Measurements from ENCODE around the gene LDOC1.

DNA sequence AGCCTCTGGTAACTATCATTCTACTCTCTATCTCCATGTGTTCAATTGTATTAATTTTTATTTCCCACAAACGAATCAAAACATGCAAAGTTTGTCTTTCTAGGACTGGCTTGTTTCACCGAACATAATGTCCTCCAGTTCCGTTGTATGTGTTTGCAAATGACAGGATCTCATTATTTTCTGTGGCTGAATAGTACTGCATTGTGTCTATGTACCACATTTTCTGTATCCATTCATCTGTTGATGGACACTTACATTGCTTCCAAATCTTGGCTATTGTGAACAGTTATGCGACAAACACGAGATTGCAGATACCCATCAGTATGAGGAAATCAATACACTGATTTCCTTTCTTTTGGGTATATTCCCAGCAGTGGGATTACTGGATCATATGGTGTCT is 8.4 kb upstream of the LDOC1 start:
- TF ChIP-seq, protein P1, sequence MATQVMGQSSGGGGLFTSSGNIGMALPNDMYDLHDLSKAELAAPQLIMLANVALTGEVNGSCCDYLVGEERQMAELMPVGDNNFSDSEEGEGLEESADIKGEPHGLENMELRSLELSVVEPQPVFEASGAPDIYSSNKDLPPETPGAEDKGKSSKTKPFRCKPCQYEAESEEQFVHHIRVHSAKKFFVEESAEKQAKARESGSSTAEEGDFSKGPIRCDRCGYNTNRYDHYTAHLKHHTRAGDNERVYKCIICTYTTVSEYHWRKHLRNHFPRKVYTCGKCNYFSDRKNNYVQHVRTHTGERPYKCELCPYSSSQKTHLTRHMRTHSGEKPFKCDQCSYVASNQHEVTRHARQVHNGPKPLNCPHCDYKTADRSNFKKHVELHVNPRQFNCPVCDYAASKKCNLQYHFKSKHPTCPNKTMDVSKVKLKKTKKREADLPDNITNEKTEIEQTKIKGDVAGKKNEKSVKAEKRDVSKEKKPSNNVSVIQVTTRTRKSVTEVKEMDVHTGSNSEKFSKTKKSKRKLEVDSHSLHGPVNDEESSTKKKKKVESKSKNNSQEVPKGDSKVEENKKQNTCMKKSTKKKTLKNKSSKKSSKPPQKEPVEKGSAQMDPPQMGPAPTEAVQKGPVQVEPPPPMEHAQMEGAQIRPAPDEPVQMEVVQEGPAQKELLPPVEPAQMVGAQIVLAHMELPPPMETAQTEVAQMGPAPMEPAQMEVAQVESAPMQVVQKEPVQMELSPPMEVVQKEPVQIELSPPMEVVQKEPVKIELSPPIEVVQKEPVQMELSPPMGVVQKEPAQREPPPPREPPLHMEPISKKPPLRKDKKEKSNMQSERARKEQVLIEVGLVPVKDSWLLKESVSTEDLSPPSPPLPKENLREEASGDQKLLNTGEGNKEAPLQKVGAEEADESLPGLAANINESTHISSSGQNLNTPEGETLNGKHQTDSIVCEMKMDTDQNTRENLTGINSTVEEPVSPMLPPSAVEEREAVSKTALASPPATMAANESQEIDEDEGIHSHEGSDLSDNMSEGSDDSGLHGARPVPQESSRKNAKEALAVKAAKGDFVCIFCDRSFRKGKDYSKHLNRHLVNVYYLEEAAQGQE (IDR thresholded peaks at IDR 0.05; ENCODE audit: insufficient read depth in 1 of 2, low read depth in 2 of 2, low read length in 2 of 2): no peak
- TF ChIP-seq TAF1 (IDR thresholded peaks at IDR 0.05; ENCODE audit: borderline replicate concordance, insufficient read depth, low read length) (no peak), POLR2AphosphoS5 (IDR thresholded peaks at IDR 0.05; ENCODE audit: low read depth, low read length) (no peak)

All from PFSK-1 (cell line).